CD4-positive, CD25-positive, alpha-beta regulatory T cell (primary cell): ENCODE data around the gene GINS2. TPM values are rescaled to one million over a fixed set of nuclear protein-coding genes. Genes with fewer than 3 reads are reported as not detected.
A peak's percentile ranks its signal among the peaks of the same experiment; 100 is the strongest.

ENCODE experiments used
- ATAC-seq, 2 donors: fragments of 150-1000 bp; cut with Tn5 transposase; one replicate each; pipeline ENCODE4 v1.10.0; 2021; ENCODE audit warnings: low read depth in 2 of 2, moderate number of reproducible peaks in 2 of 2, moderate library complexity in 1 of 2
- DNase-seq, 3 donors: peaks; one replicate each; pipeline versions ENCODE4 v3.0.0 to v3.0.0-alpha.2; 2012 to 2022; ENCODE audit warnings: mixed read lengths in 1 of 3
- H3K27ac ChIP-seq: one replicate; pipeline ENCODE4 v1.7.0; 2013; ENCODE audit warnings: mild to moderate bottlenecking, low read length; ENCODE audit not compliant: insufficient read depth, poor library complexity, severe bottlenecking
- H3K27me3 ChIP-seq: one replicate; pipeline ENCODE4 v1.7.0; 2013; ENCODE audit warnings: low read length; ENCODE audit not compliant: control insufficient read depth, insufficient read depth
- H3K36me3 ChIP-seq: one replicate; pipeline ENCODE4 v1.7.0; 2013; ENCODE audit warnings: mild to moderate bottlenecking, low read length, moderate library complexity; ENCODE audit not compliant: control insufficient read depth, insufficient read depth
- H3K4me1 ChIP-seq: 2 replicates; pipeline ENCODE4 v1.7.0; 2013; ENCODE audit warnings: mild to moderate bottlenecking, low read length; ENCODE audit not compliant: insufficient read depth, control insufficient read depth, poor library complexity, severe bottlenecking
- H3K4me3 ChIP-seq: one replicate; pipeline ENCODE4 v1.7.0; 2013; ENCODE audit warnings: low read depth, mild to moderate bottlenecking, low read length, moderate library complexity
- H3K9me3 ChIP-seq, 2 experiments: 1 replicate in 1 of 2; 2 replicates in 1 of 2; pipeline ENCODE4 v1.7.0; 2013; ENCODE audit warnings: low read length in 2 of 2, mild to moderate bottlenecking in 1 of 2, moderate library complexity in 1 of 2; ENCODE audit not compliant: control insufficient read depth in 2 of 2
- H3K27ac Mint-ChIP-seq, 3 donors: one replicate each; pipeline ENCODE4 v1.8.0; 2020 to 2022; ENCODE audit warnings: mild to moderate bottlenecking in 3 of 3, mixed read lengths in 3 of 3, moderate library complexity in 2 of 3
- H3K27me3 Mint-ChIP-seq: one replicate; pipeline ENCODE4 v1.8.0; 2022; ENCODE audit warnings: mild to moderate bottlenecking, mixed read lengths
- H3K36me3 Mint-ChIP-seq: one replicate; pipeline ENCODE4 v1.8.0; 2020; ENCODE audit warnings: mixed read lengths
- H3K4me1 Mint-ChIP-seq, 4 donors: one replicate each; pipeline ENCODE4 v1.8.0; 2020 to 2022; ENCODE audit warnings: mixed read lengths in 4 of 4, mild to moderate bottlenecking in 1 of 4
- H3K4me3 Mint-ChIP-seq, 4 donors: one replicate each; pipeline ENCODE4 v1.8.0; 2020 to 2022; ENCODE audit warnings: mild to moderate bottlenecking in 4 of 4, mixed read lengths in 4 of 4, moderate library complexity in 3 of 4
- H3K9me3 Mint-ChIP-seq, 7 donors: one replicate each; pipeline ENCODE4 v1.8.0; 2020 to 2022; ENCODE audit warnings: mixed read lengths in 7 of 7, mild to moderate bottlenecking in 3 of 7, moderate library complexity in 2 of 7
- polyA plus RNA-seq, 4 donors: library from polyadenylated mRNA; unstranded; fragments of 300-500 nt; fragmentation: Illumina TruSeq; gene quantifications; one replicate each; pipeline ENCODE4 v1.2.3, GENCODE V29; 2021
- total RNA-seq: library from RNA; stranded (reverse); gene quantifications from one replicate; pipeline ENCODE4 v1.2.3, GENCODE V29; 2022

Gene GINS2
- total and polyA plus RNA-seq, 5 donors from 2014 or later = 2.9 to 5.1 (median 3.9) TPM

DNA sequence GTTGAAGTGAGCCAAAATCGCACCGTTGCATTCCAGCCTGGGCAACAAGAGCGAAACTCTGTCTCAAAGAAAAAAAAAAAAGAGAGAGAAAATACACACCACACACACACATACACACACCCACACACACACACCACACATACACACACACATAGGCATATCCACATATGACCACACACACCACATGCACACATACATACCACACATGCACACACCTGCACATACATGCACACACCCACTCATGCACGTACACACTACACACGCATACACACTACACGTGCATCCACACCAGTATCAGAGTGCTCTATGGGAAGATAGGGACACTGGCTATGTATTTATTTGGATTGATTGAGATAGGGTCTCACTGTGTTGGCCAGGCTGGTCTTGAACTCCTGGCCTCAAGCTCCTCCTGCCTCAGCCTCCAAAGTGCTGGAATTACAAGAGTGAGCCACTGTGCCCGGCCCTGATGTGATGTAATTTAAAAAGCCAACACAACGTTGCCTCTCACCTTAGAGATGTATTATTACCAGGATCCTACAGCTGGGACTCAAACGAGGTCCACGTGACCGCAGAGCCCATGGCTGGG, 17.8 kb upstream of the GINS2 start:
- Mint-ChIP-seq H3K4me3 (no peak overlapping the region), H3K27ac (no peak overlapping the region), H3K36me3 (peaks cover 6% of the 10 kb centered on the region), H3K9me3 (peaks cover 0 to 2% (median 0%) of the 10 kb centered on the region in 7 donors), H3K27me3 (peaks cover 4% of the 10 kb centered on the region), H3K4me1 (no peaks in the 10 kb centered on the region)
- no peak for DNase-seq
- Histone ChIP-seq H3K36me3 (no peaks in the 10 kb centered on the region), H3K27ac (no peak overlapping the region), H3K9me3 (no peaks in the 10 kb centered on the region), H3K27me3 (no peaks in the 10 kb centered on the region), H3K4me3 (no peak overlapping the region), H3K4me1 (no peaks in the 10 kb centered on the region)
- ATAC-seq = no peak

DNA sequence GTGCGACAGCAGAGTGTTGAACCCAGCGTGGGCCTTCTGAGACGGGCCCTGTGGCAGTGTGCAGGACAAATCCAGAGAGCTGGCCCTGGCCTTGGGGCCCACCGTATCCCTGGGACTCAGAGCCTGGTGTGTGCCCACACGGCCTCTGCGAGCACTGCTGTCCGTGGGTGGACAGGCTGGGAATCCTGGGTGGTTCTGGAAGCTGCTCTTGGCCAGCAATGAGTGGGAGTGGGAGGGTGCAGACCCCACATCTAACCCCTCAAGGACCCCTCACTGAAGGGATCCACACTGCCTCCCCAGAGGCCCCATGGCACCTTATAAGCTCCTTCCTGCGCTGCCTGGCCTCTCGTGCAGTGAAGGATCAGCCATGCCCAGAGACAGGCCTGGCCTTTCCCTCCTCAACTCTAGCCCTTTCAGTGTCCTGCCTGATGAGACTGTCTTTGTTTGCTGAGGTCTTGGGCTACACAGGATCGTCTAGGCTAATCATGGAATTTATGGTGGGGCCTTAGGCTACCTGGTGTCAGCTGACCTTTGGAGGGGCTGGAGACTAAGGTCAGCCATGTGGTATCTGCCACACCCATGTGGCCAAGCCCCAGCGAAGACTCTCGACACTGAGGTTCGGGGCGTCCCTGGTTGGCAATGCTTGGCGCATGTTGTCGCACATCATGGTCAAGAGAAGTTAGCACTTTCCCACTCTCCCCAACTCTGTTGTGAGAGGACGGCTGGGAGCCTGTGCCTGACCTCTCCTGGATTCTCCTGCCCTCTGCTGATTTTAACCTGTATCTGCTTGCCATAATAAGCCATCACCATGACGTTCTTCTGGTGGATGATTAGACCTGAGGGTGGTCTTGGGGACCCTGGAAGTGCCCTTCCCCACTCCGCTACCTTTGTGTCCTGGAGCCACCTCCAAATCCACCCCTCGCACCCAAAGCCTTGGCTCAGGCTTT, 16.4 kb upstream of the GINS2 start:
- H3K4me1 Mint-ChIP-seq = no peaks in the 10 kb centered on the region

DNA sequence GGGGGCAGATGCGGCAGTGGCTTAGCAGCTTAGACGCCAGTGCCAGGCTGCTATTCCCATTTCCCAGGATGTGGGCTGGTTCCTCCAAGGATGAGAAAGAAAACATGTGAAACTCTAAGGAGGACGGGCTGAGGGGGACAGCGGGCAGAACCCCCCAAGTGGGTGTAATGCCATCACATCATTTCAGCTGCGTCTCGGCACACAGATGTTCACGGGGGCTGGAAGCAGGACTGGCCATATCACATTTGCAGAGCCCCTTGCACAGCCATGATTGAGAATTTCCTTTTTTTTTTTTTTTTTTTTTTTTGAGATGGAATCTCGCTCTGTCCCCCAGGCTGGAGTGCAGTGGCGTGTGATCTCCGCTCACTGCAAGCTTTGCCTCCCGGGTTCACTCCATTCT, 15.3 kb upstream of the GINS2 start:
- no peaks in the 10 kb centered on the region for H3K4me1 Mint-ChIP-seq
- H3K36me3 Mint-ChIP-seq = no peaks in the 10 kb centered on the region
- H3K27ac ChIP-seq = no peak overlapping the region
- H3K27ac Mint-ChIP-seq = no peak overlapping the region
- H3K9me3 Mint-ChIP-seq = peaks cover 0 to 2% (median 0%) of the 10 kb centered on the region in 7 donors
- no peaks in the 10 kb centered on the region for H3K27me3 ChIP-seq
- ATAC-seq (no peak), DNase-seq (no peak)
- no peak overlapping the region for H3K4me3 Mint-ChIP-seq
- H3K36me3 ChIP-seq = no peaks in the 10 kb centered on the region
- H3K9me3 ChIP-seq = no peaks in the 10 kb centered on the region
- no peak overlapping the region for H3K4me3 ChIP-seq
- no peaks in the 10 kb centered on the region for H3K4me1 ChIP-seq
- H3K27me3 Mint-ChIP-seq = peaks cover 4% of the 10 kb centered on the region

More for the DNA sequence above, 16.4 kb upstream of the GINS2 start:
- H3K9me3 Mint-ChIP-seq = peaks cover 0 to 2% (median 0%) of the 10 kb centered on the region in 7 donors
- peak overlapping the region in 1 of 3 donors; percentile 38 for H3K27ac Mint-ChIP-seq
- peaks cover 4% of the 10 kb centered on the region for H3K27me3 Mint-ChIP-seq
- no peak overlapping the region for H3K4me3 Mint-ChIP-seq
- ATAC-seq (no peak), DNase-seq (no peak)
- H3K27me3 ChIP-seq = no peaks in the 10 kb centered on the region
- H3K27ac ChIP-seq = no peak overlapping the region
- H3K4me1 ChIP-seq = no peaks in the 10 kb centered on the region
- H3K36me3 Mint-ChIP-seq = no peaks in the 10 kb centered on the region
- H3K9me3 ChIP-seq = no peaks in the 10 kb centered on the region
- H3K4me3 ChIP-seq = no peak overlapping the region
- no peaks in the 10 kb centered on the region for H3K36me3 ChIP-seq

DNA sequence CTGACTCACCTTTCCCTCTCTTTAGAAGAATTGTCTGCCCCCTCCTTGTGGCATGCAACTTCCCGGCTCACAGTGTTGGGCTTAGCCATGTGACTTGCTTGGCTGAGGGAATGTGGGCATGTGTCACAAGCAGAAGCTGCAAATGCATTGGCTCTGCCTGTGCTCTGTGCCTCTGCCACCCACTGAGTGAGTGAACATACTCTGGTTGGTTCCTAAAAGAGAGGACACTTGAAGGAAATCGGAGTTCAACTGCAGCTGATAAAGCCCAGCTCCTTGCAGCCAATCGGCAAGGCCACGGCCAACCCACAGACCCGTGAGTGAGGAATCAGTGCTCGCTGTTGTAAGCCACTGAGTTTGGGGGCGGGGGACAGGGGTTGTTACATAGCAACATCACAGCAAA, 10.9 kb upstream of the GINS2 start:
- no peak overlapping the region for H3K4me3 ChIP-seq
- H3K36me3 Mint-ChIP-seq = no peaks in the 10 kb centered on the region
- H3K27ac ChIP-seq = no peak overlapping the region
- no peaks in the 10 kb centered on the region for H3K27me3 ChIP-seq
- DNase-seq = no peak
- H3K36me3 ChIP-seq = no peaks in the 10 kb centered on the region
- H3K4me3 Mint-ChIP-seq = no peak overlapping the region
- H3K9me3 Mint-ChIP-seq = peaks cover 0 to 2% (median 0%) of the 10 kb centered on the region in 7 donors
- H3K27ac Mint-ChIP-seq = no peak overlapping the region
- ATAC-seq = no peak
- H3K9me3 ChIP-seq = no peaks in the 10 kb centered on the region
- H3K4me1 Mint-ChIP-seq = no peaks in the 10 kb centered on the region
- no peaks in the 10 kb centered on the region for H3K4me1 ChIP-seq
- H3K27me3 Mint-ChIP-seq = peaks cover 9% of the 10 kb centered on the region

DNA sequence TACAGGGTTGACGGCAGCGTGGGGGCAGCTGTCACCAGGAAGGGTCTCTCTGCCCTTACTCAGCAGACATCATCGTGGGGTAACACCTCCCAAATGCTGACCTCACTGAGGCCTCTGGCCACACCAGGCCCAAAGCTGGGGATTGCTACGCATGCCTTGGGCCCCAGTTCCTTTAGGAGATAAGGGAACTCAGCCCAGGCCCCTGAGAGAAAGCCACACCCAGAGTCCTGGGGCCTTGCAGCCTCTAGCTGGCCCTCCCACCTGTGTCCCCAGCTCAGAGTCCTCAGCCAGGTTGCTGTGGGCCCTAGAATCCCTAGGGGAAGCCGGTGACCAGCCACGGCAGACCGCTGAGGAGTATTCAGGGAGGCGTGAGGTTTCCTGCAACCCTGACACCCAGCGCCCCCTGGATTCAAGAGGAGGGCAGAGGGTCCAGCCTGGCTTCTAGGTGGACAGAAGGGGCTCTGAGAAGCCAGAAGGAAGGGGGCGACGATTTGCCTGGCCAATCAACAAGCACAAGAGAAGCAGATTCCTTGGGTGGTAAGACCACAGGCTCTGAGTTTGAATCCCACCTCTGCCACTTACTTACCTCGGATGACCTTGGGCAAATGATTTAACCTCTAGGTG, 10.3 kb upstream of the GINS2 start:
- ATAC-seq = no peak
- H3K4me1 Mint-ChIP-seq = no peaks in the 10 kb centered on the region
- H3K4me3 Mint-ChIP-seq = no peak overlapping the region
- H3K27ac Mint-ChIP-seq = no peak overlapping the region
- DNase-seq = no peak
- H3K36me3 Mint-ChIP-seq = no peaks in the 10 kb centered on the region
- Histone ChIP-seq H3K36me3 (no peaks in the 10 kb centered on the region), H3K4me3 (no peak overlapping the region), H3K9me3 (no peaks in the 10 kb centered on the region), H3K27me3 (no peaks in the 10 kb centered on the region), H3K27ac (no peak overlapping the region), H3K4me1 (no peaks in the 10 kb centered on the region)
- H3K27me3 Mint-ChIP-seq = peaks cover 15% of the 10 kb centered on the region
- H3K9me3 Mint-ChIP-seq = peaks cover 0 to 2% (median 0%) of the 10 kb centered on the region in 7 donors

DNA sequence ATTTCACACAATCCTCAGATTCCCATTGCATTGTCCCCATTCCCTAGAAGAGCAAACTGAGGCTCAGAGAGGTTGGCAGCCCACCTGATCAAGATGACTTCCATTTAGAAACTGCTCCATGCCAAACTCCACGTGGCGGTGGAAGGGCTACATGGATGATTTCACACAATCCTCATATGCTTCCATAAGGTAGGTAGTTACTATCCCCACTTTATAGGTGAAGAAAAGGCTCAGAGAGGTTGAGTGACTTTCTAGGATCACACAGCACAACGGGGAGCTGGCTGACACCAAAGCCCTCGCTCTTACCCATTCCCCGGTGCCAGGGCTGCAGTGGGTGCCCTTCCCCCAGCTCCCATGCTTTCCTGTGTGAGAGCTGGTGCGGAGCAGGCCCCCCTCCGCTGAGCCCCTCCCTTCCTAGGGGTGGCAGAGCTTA, 9.7 kb upstream of the GINS2 start:
- Mint-ChIP-seq H3K4me3 (no peak overlapping the region), H3K27ac (no peak overlapping the region), H3K9me3 (peaks cover 0 to 2% (median 0%) of the 10 kb centered on the region in 7 donors), H3K36me3 (no peaks in the 10 kb centered on the region), H3K4me1 (no peaks in the 10 kb centered on the region), H3K27me3 (peaks cover 16% of the 10 kb centered on the region)
- Histone ChIP-seq H3K27me3 (no peaks in the 10 kb centered on the region), H3K27ac (no peak overlapping the region), H3K9me3 (no peaks in the 10 kb centered on the region), H3K36me3 (no peaks in the 10 kb centered on the region), H3K4me3 (no peak overlapping the region), H3K4me1 (no peaks in the 10 kb centered on the region)
- no peak for DNase-seq
- ATAC-seq = no peak

DNA sequence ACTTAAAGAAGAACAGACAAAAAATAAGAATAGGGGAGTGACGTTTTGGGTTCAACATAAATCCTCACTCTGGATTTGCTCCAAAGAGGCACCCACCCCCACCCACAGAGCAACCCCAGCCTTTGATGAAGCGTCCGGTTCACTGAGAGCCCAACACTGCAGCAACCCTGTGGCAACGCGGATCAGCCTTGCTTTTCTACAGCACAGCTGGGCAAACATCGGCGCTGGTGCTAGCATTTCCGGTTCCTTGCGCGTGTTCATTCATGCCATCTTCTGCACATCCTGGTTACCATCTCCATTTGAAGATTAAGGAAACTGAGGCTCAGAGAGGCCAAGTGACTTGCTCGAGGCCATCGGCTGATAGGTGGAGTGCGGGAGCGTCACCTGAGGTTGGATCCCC, 8.7 kb upstream of the GINS2 start:
- no peaks in the 10 kb centered on the region for H3K36me3 Mint-ChIP-seq
- Histone ChIP-seq H3K27ac (no peak overlapping the region), H3K4me1 (no peaks in the 10 kb centered on the region), H3K27me3 (no peaks in the 10 kb centered on the region), H3K36me3 (no peaks in the 10 kb centered on the region), H3K4me3 (no peak overlapping the region), H3K9me3 (no peaks in the 10 kb centered on the region)
- H3K4me3 Mint-ChIP-seq = no peak overlapping the region
- ATAC-seq (no peak), DNase-seq (no peak)
- H3K27me3 Mint-ChIP-seq = peaks cover 14% of the 10 kb centered on the region
- H3K9me3 Mint-ChIP-seq = peaks cover 0 to 2% (median 0%) of the 10 kb centered on the region in 7 donors
- peak overlapping the region in 1 of 3 donors; percentile 45 for H3K27ac Mint-ChIP-seq
- no peaks in the 10 kb centered on the region for H3K4me1 Mint-ChIP-seq
